GM23338 (cell line): ENCODE results near the gene GMPS. TPM values are rescaled to one million over a fixed set of nuclear protein-coding genes. Genes with fewer than 3 reads are reported as not detected.

ENCODE experiments used
- ATAC-seq: fragments of 200-7000 bp; cut with Tn5 transposase; 3 replicates; pipeline ENCODE4 v1.9.1; 2020
- DNase-seq: peaks from one replicate; pipeline ENCODE4 v3.0.0-alpha.2; 2015; ENCODE audit warnings: low spot score
- H2AFZ ChIP-seq: fragments of 200-600 bp; sonication (generic); 2 replicates; pipeline ENCODE4 v1.8.0; 2016; ENCODE audit warnings: antibody characterized with exemption, mild to moderate bottlenecking, moderate library complexity
- H3F3A ChIP-seq: fragments of 200-600 bp; sonication (generic); replicated peaks from 2 replicates; pipeline ENCODE4 v1.8.0; 2017; ENCODE audit warnings: antibody characterized with exemption, mixed run types, low read depth
- H3K27ac ChIP-seq: fragments of 200-600 bp; sonication (generic); 2 replicates; pipeline ENCODE4 v1.6.1; 2016; ENCODE audit warnings: low read depth
- H3K27me3 ChIP-seq: fragments of 200-600 bp; sonication (generic); 2 replicates; pipeline ENCODE4 v1.8.0; 2016; ENCODE audit warnings: mild to moderate bottlenecking, mixed run types, moderate library complexity; ENCODE audit not compliant: insufficient read depth
- H3K36me3 ChIP-seq: fragments of 200-600 bp; sonication (generic); 2 replicates; pipeline ENCODE4 v1.8.0; 2016; ENCODE audit warnings: mild to moderate bottlenecking; ENCODE audit not compliant: insufficient read depth
- H3K4me1 ChIP-seq: fragments of 200-600 bp; sonication (generic); 2 replicates; pipeline ENCODE4 v1.8.0; 2016; ENCODE audit warnings: mild to moderate bottlenecking, moderate library complexity; ENCODE audit not compliant: insufficient read depth
- H3K4me2 ChIP-seq: fragments of 200-600 bp; sonication (generic); 2 replicates; pipeline ENCODE4 v1.7.1; 2017; ENCODE audit warnings: mixed run types
- H3K4me3 ChIP-seq: fragments of 200-600 bp; sonication (generic); 2 replicates; pipeline ENCODE4 v1.6.1; 2016; ENCODE audit warnings: mixed run types
- H3K79me2 ChIP-seq: fragments of 200-600 bp; sonication (generic); replicated peaks from 2 replicates; pipeline ENCODE4 v1.8.0; 2017; ENCODE audit warnings: mild to moderate bottlenecking; ENCODE audit not compliant: insufficient read depth
- H3K9me2 ChIP-seq: fragments of 200-600 bp; sonication (generic); 2 replicates; pipeline ENCODE4 v1.8.0; 2017; ENCODE audit not compliant: insufficient read depth
- H4K20me1 ChIP-seq: fragments of 200-600 bp; sonication (generic); replicated peaks from 2 replicates; pipeline ENCODE4 v1.8.0; 2017; ENCODE audit warnings: mild to moderate bottlenecking; ENCODE audit not compliant: insufficient read depth
- H3K27ac Mint-ChIP-seq: 2 replicates; pipeline ENCODE4 v1.8.0; 2020; ENCODE audit warnings: inconsistent platforms, mild to moderate bottlenecking, moderate library complexity, mixed read lengths
- H3K27me3 Mint-ChIP-seq: 3 replicates; pipeline ENCODE4 v1.8.0; 2022; ENCODE audit warnings: low read depth, mild to moderate bottlenecking, moderate library complexity, mixed read lengths, inconsistent platforms; ENCODE audit not compliant: insufficient read depth, poor library complexity
- H3K36me3 Mint-ChIP-seq: 3 replicates; pipeline ENCODE4 v1.8.0; 2021; ENCODE audit warnings: low read depth, mild to moderate bottlenecking, inconsistent platforms, moderate library complexity, mixed read lengths
- H3K4me1 Mint-ChIP-seq: 3 replicates; pipeline ENCODE4 v1.8.0; 2020; ENCODE audit warnings: mild to moderate bottlenecking, inconsistent platforms, mixed read lengths
- H3K4me3 Mint-ChIP-seq: 3 replicates; pipeline ENCODE4 v1.8.0; 2021; ENCODE audit warnings: moderate library complexity, mild to moderate bottlenecking, inconsistent platforms, mixed read lengths
- H3K9me3 Mint-ChIP-seq: 3 replicates; pipeline ENCODE4 v1.8.0; 2020; ENCODE audit warnings: moderate library complexity, mild to moderate bottlenecking, inconsistent platforms, mixed read lengths
- CREB1 ChIP-seq: fragments of 250-450 bp; sonication (Bioruptor Pico); IDR thresholded peaks from 2 replicates; pipeline ENCODE4 v1.5.0; 2020; ENCODE audit warnings: low read depth, mild to moderate bottlenecking, moderate library complexity
- EZH2 ChIP-seq: fragments of 200-600 bp; sonication (generic); IDR thresholded peaks from one replicate; pipeline ENCODE4 v1.8.0; 2017; ENCODE audit warnings: antibody characterized with exemption, mild to moderate bottlenecking, low read depth; ENCODE audit not compliant: unreplicated experiment
- EZH2phosphoT487 ChIP-seq: fragments of 200-600 bp; sonication (generic); IDR thresholded peaks from one replicate; pipeline ENCODE4 v1.8.1; 2018; ENCODE audit warnings: antibody characterized with exemption; ENCODE audit not compliant: unreplicated experiment
- JUNB ChIP-seq: IDR thresholded peaks from one replicate; pipeline ENCODE4 v1.6.1; 2016; ENCODE audit warnings: antibody characterized with exemption; ENCODE audit not compliant: unreplicated experiment
- POLR2AphosphoS5 ChIP-seq: IDR thresholded peaks from 2 replicates; pipeline ENCODE4 v1.6.1; 2016; ENCODE audit warnings: antibody characterized with exemption, low read depth
- STAT1 ChIP-seq: IDR thresholded peaks from one replicate; pipeline ENCODE4 v1.6.1; 2016; ENCODE audit warnings: antibody characterized with exemption; ENCODE audit not compliant: unreplicated experiment
- ZNF331 ChIP-seq: fragments of 250-450 bp; sonication (Bioruptor Pico); IDR thresholded peaks from 2 replicates; pipeline ENCODE4 v1.5.0; 2020; ENCODE audit warnings: low read depth, mild to moderate bottlenecking, moderate library complexity
- polyA plus RNA-seq: library from polyadenylated mRNA; unstranded; fragments of >200 nt; fragmentation: Nextera tagmentation; extraction: Ambion mirVana; gene quantifications from 2 replicates; pipeline ENCODE4 v1.2.1, GENCODE V29; 2016
- total RNA-seq: library from RNA; depleted of rRNA; stranded (reverse); fragments of >200 nt; shearing (Covaris generic); gene quantifications from 2 replicates; pipeline ENCODE4 v1.2.3, GENCODE V29; 2014
- TF ChIP-seq, protein P1 (sequence below): IDR thresholded peaks from 2 replicates; pipeline ENCODE4 v1.6.1; 2016; ENCODE audit warnings: antibody characterized with exemption
- TF ChIP-seq, protein P2 (sequence below), 2 experiments: fragments of 200-600 bp in 1 of 2; sonication (generic) in 1 of 2; conservative IDR thresholded peaks; 2 replicates each; pipeline versions ENCODE4 v1.5.1 to v1.6.1; 2016 to 2017; ENCODE audit warnings: antibody characterized with exemption in 2 of 2, low read depth in 2 of 2, mild to moderate bottlenecking in 2 of 2, moderate library complexity in 1 of 2
- TF ChIP-seq, protein P3 (sequence below): IDR thresholded peaks from one replicate; pipeline ENCODE4 v1.6.1; 2018; ENCODE audit warnings: antibody characterized with exemption; ENCODE audit not compliant: unreplicated experiment

GMPS gene
- total and polyA plus RNA-seq, 2 experiments from 2014 or later = 72.0 to 145 TPM

DNA sequence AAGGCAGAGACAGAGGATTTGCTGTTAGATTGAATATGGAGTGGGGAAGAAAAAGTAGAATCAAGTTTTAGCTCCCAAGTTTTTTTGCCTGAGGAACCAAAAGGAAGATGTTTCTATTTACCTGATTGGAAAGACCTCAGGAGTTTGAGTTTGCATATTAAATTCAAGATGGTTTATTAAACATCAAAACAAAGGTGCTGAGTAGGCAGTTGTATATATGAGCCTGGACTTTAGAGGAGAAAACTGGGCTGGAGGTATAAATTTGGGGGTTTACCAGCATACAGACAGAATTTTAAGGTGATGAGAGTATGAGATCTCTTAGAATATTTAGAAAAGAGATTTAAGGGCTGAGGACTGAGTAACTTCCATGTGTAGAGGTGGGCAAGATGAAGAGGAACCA lies 38.2 kb downstream of the GMPS start:
- no peak for ATAC-seq
- Histone ChIP-seq H4K20me1 (no peaks in the 10 kb centered on the region), H3K9me2 (no peaks in the 10 kb centered on the region), H3K36me3 (peaks cover 39% of the 10 kb centered on the region; the same call in 1 of the 2 replicates), H3K27ac (no peak overlapping the region), H3K27me3 (no peaks in the 10 kb centered on the region), H3K4me1 (no peaks in the 10 kb centered on the region), H3K4me2 (no peak overlapping the region), H3K4me3 (no peak overlapping the region), H3K79me2 (no peaks in the 10 kb centered on the region), H2AFZ (no peak overlapping the region), H3F3A (no peaks in the 10 kb centered on the region; the same call in 1 of the 2 replicates)
- H3K4me3 Mint-ChIP-seq = no peak overlapping the region
- peaks cover 75% of the 10 kb centered on the region for H3K36me3 Mint-ChIP-seq
- no peaks in the 10 kb centered on the region for H3K9me3 Mint-ChIP-seq
- peaks cover 3% of the 10 kb centered on the region for H3K27me3 Mint-ChIP-seq
- no peaks in the 10 kb centered on the region for H3K4me1 Mint-ChIP-seq
- no peak for DNase-seq
- no peak overlapping the region for H3K27ac Mint-ChIP-seq
- TF ChIP-seq, protein P1, sequence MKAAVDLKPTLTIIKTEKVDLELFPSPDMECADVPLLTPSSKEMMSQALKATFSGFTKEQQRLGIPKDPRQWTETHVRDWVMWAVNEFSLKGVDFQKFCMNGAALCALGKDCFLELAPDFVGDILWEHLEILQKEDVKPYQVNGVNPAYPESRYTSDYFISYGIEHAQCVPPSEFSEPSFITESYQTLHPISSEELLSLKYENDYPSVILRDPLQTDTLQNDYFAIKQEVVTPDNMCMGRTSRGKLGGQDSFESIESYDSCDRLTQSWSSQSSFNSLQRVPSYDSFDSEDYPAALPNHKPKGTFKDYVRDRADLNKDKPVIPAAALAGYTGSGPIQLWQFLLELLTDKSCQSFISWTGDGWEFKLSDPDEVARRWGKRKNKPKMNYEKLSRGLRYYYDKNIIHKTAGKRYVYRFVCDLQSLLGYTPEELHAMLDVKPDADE = no peak
- TF ChIP-seq STAT1 (no peak), ZNF331 (no peak), EZH2phosphoT487 (no peak), POLR2AphosphoS5 (no peak)
- TF ChIP-seq, protein P2, sequence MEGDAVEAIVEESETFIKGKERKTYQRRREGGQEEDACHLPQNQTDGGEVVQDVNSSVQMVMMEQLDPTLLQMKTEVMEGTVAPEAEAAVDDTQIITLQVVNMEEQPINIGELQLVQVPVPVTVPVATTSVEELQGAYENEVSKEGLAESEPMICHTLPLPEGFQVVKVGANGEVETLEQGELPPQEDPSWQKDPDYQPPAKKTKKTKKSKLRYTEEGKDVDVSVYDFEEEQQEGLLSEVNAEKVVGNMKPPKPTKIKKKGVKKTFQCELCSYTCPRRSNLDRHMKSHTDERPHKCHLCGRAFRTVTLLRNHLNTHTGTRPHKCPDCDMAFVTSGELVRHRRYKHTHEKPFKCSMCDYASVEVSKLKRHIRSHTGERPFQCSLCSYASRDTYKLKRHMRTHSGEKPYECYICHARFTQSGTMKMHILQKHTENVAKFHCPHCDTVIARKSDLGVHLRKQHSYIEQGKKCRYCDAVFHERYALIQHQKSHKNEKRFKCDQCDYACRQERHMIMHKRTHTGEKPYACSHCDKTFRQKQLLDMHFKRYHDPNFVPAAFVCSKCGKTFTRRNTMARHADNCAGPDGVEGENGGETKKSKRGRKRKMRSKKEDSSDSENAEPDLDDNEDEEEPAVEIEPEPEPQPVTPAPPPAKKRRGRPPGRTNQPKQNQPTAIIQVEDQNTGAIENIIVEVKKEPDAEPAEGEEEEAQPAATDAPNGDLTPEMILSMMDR (conservative IDR thresholded peaks at IDR 0.05; ENCODE audit: low read depth in 2 of 2) = no peak

DNA sequence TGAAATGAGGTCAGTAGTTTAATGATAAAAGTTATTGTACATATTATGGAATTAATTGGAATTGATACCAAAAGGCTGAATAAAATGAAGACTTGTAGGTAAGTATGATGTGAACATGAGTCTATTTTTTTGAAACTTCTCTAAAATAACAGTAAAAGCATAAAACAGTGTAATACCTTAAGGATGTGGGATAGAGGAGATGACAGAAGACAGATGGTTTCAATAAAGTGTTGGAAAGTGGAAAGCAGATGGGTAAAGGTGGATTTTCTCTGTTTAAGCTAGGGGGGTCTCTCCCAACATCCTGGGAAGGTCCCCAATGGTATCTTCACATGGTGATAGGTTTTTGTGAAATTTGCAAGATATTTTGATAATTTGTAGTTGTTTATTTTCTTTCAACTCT lies 41.6 kb downstream of the GMPS start:
- H3K4me3 ChIP-seq = no peak overlapping the region
- H2AFZ ChIP-seq = no peak overlapping the region
- no peak overlapping the region for H3K4me3 Mint-ChIP-seq
- H3K27me3 Mint-ChIP-seq = peaks cover 3% of the 10 kb centered on the region
- peak overlapping the region; percentile 29; the same call in 1 of the 2 replicates for H3K27ac ChIP-seq
- ATAC-seq = no peak
- no peaks in the 10 kb centered on the region for H4K20me1 ChIP-seq
- H3K36me3 Mint-ChIP-seq = peaks cover 89% of the 10 kb centered on the region
- no peak for DNase-seq
- H3K9me3 Mint-ChIP-seq = no peaks in the 10 kb centered on the region
- H3K27ac Mint-ChIP-seq = no peak overlapping the region
- no peaks in the 10 kb centered on the region for H3K4me1 Mint-ChIP-seq
- H3K36me3 ChIP-seq = peaks cover 50% of the 10 kb centered on the region
- H3K4me1 ChIP-seq = no peaks in the 10 kb centered on the region
- H3F3A ChIP-seq = no peaks in the 10 kb centered on the region; the same call in 1 of the 2 replicates
- no peaks in the 10 kb centered on the region for H3K9me2 ChIP-seq
- no peaks in the 10 kb centered on the region for H3K79me2 ChIP-seq
- no peaks in the 10 kb centered on the region for H3K27me3 ChIP-seq
- no peak overlapping the region for H3K4me2 ChIP-seq
- TF ChIP-seq EZH2 (no peak), EZH2phosphoT487 (no peak), JUNB (no peak), STAT1 (no peak), ZNF331 (no peak), POLR2AphosphoS5 (no peak), CREB1 (CRISPR knock-in tag) (no peak)
- TF ChIP-seq, protein P1 = no peak
- TF ChIP-seq, protein P3, sequence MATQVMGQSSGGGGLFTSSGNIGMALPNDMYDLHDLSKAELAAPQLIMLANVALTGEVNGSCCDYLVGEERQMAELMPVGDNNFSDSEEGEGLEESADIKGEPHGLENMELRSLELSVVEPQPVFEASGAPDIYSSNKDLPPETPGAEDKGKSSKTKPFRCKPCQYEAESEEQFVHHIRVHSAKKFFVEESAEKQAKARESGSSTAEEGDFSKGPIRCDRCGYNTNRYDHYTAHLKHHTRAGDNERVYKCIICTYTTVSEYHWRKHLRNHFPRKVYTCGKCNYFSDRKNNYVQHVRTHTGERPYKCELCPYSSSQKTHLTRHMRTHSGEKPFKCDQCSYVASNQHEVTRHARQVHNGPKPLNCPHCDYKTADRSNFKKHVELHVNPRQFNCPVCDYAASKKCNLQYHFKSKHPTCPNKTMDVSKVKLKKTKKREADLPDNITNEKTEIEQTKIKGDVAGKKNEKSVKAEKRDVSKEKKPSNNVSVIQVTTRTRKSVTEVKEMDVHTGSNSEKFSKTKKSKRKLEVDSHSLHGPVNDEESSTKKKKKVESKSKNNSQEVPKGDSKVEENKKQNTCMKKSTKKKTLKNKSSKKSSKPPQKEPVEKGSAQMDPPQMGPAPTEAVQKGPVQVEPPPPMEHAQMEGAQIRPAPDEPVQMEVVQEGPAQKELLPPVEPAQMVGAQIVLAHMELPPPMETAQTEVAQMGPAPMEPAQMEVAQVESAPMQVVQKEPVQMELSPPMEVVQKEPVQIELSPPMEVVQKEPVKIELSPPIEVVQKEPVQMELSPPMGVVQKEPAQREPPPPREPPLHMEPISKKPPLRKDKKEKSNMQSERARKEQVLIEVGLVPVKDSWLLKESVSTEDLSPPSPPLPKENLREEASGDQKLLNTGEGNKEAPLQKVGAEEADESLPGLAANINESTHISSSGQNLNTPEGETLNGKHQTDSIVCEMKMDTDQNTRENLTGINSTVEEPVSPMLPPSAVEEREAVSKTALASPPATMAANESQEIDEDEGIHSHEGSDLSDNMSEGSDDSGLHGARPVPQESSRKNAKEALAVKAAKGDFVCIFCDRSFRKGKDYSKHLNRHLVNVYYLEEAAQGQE = no peak
